ENCODE measurements around the gene RAB7A.

The RAB7A gene

DNA sequence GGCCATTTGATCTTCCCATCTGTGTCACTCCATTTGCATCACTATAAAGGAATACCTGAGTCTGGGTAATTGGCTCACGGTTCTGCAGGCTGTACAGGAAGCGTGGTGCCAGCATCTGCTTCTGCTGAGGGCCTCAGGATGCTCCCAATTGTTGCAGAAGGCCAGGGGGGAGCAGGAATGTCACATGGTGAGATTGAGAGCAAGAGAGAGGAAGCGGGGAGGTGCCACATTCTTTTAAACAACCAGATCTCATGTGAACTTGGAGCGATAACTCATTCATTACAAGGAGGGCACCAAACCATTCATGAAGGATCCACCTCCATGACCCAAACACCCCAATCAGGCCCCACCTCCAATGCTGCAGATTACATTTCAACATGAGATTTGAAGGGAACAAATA is 13.1 kb upstream of the RAB7A start:
- TF ChIP-seq NFIC (IDR thresholded peaks at IDR 0.05), result no peak
- no peak for TF ChIP-seq TCF12 (IDR thresholded peaks at IDR 0.05; ENCODE audit: low read depth)
- TF ChIP-seq EP300 (IDR thresholded peaks at IDR 0.05; ENCODE audit: borderline replicate concordance), result no peak
- TF ChIP-seq FOXM1 (IDR thresholded peaks at IDR 0.05; ENCODE audit: borderline replicate concordance, low read depth), result no peak
- TF ChIP-seq CEBPB (IDR thresholded peaks at IDR 0.05), result no peak
- TF ChIP-seq ZBTB7A (IDR thresholded peaks at IDR 0.05; ENCODE audit: low read depth), result no peak
- no peak for TF ChIP-seq TAF1 (IDR thresholded peaks at IDR 0.05; ENCODE audit: low read depth)
- TF ChIP-seq YY1 (IDR thresholded peaks at IDR 0.05; ENCODE audit: low read depth), result no peak
- no peak for TF ChIP-seq MAX (IDR thresholded peaks at IDR 0.05)
- no peak for TF ChIP-seq USF1 (IDR thresholded peaks at IDR 0.05)
- TF ChIP-seq, protein P1, sequence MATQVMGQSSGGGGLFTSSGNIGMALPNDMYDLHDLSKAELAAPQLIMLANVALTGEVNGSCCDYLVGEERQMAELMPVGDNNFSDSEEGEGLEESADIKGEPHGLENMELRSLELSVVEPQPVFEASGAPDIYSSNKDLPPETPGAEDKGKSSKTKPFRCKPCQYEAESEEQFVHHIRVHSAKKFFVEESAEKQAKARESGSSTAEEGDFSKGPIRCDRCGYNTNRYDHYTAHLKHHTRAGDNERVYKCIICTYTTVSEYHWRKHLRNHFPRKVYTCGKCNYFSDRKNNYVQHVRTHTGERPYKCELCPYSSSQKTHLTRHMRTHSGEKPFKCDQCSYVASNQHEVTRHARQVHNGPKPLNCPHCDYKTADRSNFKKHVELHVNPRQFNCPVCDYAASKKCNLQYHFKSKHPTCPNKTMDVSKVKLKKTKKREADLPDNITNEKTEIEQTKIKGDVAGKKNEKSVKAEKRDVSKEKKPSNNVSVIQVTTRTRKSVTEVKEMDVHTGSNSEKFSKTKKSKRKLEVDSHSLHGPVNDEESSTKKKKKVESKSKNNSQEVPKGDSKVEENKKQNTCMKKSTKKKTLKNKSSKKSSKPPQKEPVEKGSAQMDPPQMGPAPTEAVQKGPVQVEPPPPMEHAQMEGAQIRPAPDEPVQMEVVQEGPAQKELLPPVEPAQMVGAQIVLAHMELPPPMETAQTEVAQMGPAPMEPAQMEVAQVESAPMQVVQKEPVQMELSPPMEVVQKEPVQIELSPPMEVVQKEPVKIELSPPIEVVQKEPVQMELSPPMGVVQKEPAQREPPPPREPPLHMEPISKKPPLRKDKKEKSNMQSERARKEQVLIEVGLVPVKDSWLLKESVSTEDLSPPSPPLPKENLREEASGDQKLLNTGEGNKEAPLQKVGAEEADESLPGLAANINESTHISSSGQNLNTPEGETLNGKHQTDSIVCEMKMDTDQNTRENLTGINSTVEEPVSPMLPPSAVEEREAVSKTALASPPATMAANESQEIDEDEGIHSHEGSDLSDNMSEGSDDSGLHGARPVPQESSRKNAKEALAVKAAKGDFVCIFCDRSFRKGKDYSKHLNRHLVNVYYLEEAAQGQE (IDR thresholded peaks at IDR 0.05; ENCODE audit: low read depth), result no peak
- no peak for TF ChIP-seq CREB1 (IDR thresholded peaks at IDR 0.05; ENCODE audit: low read depth)
- TF ChIP-seq RAD21 (IDR thresholded peaks at IDR 0.05; ENCODE audit: low read depth), result no peak
- no peak for TF ChIP-seq TEAD4 (IDR thresholded peaks at IDR 0.05)
- no peak for TF ChIP-seq EGR1 (IDR thresholded peaks at IDR 0.05)

GRCh38 chr3:128714887-128715491 is 11.0 kb upstream of the RAB7A start:
- TF ChIP-seq EP300 (IDR thresholded peaks at IDR 0.05; ENCODE audit: borderline replicate concordance), result no peak
- TF ChIP-seq EGR1 (IDR thresholded peaks at IDR 0.05), result no peak
- no peak for TF ChIP-seq TCF12 (IDR thresholded peaks at IDR 0.05; ENCODE audit: low read depth)
- no peak for TF ChIP-seq CREB1 (IDR thresholded peaks at IDR 0.05; ENCODE audit: low read depth)
- TF ChIP-seq USF1 (IDR thresholded peaks at IDR 0.05), result no peak
- TF ChIP-seq CEBPB (IDR thresholded peaks at IDR 0.05), result no peak
- TF ChIP-seq RAD21 (IDR thresholded peaks at IDR 0.05; ENCODE audit: low read depth), result no peak
- no peak for TF ChIP-seq FOXM1 (IDR thresholded peaks at IDR 0.05; ENCODE audit: borderline replicate concordance, low read depth)
- TF ChIP-seq MAX (IDR thresholded peaks at IDR 0.05), result no peak
- no peak for TF ChIP-seq ZBTB7A (IDR thresholded peaks at IDR 0.05; ENCODE audit: low read depth)
- no peak for TF ChIP-seq NFIC (IDR thresholded peaks at IDR 0.05)
- TF ChIP-seq TEAD4 (IDR thresholded peaks at IDR 0.05), result no peak
- no peak for TF ChIP-seq TAF1 (IDR thresholded peaks at IDR 0.05; ENCODE audit: low read depth)
- no peak for TF ChIP-seq YY1 (IDR thresholded peaks at IDR 0.05; ENCODE audit: low read depth)
- TF ChIP-seq, protein P1 (IDR thresholded peaks at IDR 0.05; ENCODE audit: low read depth), result no peak

DNA sequence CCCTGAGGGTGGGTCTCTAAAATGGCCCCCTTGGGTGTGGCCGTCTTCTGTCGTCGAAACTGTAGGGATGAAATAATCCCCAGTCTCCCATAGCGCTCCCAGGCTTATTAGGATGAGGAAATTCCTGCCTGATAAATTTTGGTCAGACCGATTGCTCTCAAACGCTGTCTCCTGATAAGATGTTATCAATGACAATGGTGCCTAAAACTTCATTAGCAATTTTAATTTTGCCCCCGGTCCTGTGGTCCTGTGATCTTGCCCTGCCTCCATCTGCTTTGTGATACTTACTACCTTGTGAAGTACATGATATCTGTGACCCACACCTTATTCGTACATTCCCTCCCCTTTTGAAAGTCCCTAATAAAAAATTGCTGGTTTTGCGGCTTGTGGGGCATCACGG is 5.1 kb upstream of the RAB7A start:
- TF ChIP-seq RAD21 (IDR thresholded peaks at IDR 0.05; ENCODE audit: low read depth) (no peak), TCF12 (IDR thresholded peaks at IDR 0.05; ENCODE audit: low read depth) (no peak), YY1 (IDR thresholded peaks at IDR 0.05; ENCODE audit: low read depth) (no peak), USF1 (IDR thresholded peaks at IDR 0.05) (no peak), FOXM1 (IDR thresholded peaks at IDR 0.05; ENCODE audit: borderline replicate concordance, low read depth) (no peak), EGR1 (IDR thresholded peaks at IDR 0.05) (no peak), TAF1 (IDR thresholded peaks at IDR 0.05; ENCODE audit: low read depth) (no peak), EP300 (IDR thresholded peaks at IDR 0.05; ENCODE audit: borderline replicate concordance) (no peak), CREB1 (IDR thresholded peaks at IDR 0.05; ENCODE audit: low read depth) (no peak), ZBTB7A (IDR thresholded peaks at IDR 0.05; ENCODE audit: low read depth) (no peak), MAX (IDR thresholded peaks at IDR 0.05) (no peak), CEBPB (IDR thresholded peaks at IDR 0.05) (no peak), NFIC (IDR thresholded peaks at IDR 0.05) (no peak), TEAD4 (IDR thresholded peaks at IDR 0.05) (no peak)
- TF ChIP-seq, protein P1 (IDR thresholded peaks at IDR 0.05; ENCODE audit: low read depth), result no peak
